Measurements from ENCODE around the gene THSD1.
"Not testable (repeated sequence)": the region's sequence is repeated elsewhere in the genome, so short reads cannot be mapped to it uniquely, and the experiment has no call there.

Gene THSD1

GRCh38 chr13:52414963-52415362, 9.0 kb upstream of the THSD1 start:
- H3K4me3 ChIP-seq (ENCODE audit: low read length), result no peak overlapping the region
- DNase-seq (ENCODE audit: low read depth, low spot score), result no peak

GRCh38 chr13:52414051-52414450, 8.1 kb upstream of the THSD1 start:
- no peak for DNase-seq (ENCODE audit: low read depth, low spot score)
- H3K4me3 ChIP-seq (ENCODE audit: low read length), result no peak overlapping the region

- DNase-seq (ENCODE audit: low read depth, low spot score), result no peak
These were observed 6.2 kb upstream of the THSD1 start for GRCh38 chr13:52412128-52412527.

GRCh38 chr13:52411629-52412028, 5.7 kb upstream of the THSD1 start:
- H3K4me3 ChIP-seq (ENCODE audit: low read length), result no peak overlapping the region
- DNase-seq (ENCODE audit: low read depth, low spot score), result no peak

More at GRCh38 chr13:52412128-52412527, 6.2 kb upstream of the THSD1 start:
- no peak overlapping the region for H3K4me3 ChIP-seq (ENCODE audit: low read length)

- DNase-seq (ENCODE audit: low read depth, low spot score); H3K4me3 ChIP-seq (ENCODE audit: low read length): not testable (repeated sequence)
These were observed 2.2 kb upstream of the THSD1 start for GRCh38 chr13:52408071-52408658.

- not testable (repeated sequence) for H3K4me3 ChIP-seq (ENCODE audit: low read length); DNase-seq (ENCODE audit: low read depth, low spot score)
These were observed 1.5 kb upstream of the THSD1 start for GRCh38 chr13:52407436-52407835.

- H3K4me3 ChIP-seq (ENCODE audit: low read length), result no peak overlapping the region
- DNase-seq (ENCODE audit: low read depth, low spot score), result no peak
These were observed 657 bp upstream of the THSD1 start for GRCh38 chr13:52406629-52407028.

- DNase-seq (ENCODE audit: low read depth, low spot score), result no peak
- H3K4me3 ChIP-seq (ENCODE audit: low read length), result no peak overlapping the region
These were observed 604 bp downstream of the THSD1 start for GRCh38 chr13:52405369-52405766.

- DNase-seq (ENCODE audit: low read depth, low spot score), result no peak
- H3K4me3 ChIP-seq (ENCODE audit: low read length), result no peak overlapping the region
These were observed 6.3 kb downstream of the THSD1 start for GRCh38 chr13:52399708-52400107.

GRCh38 chr13:52399046-52399445, 6.9 kb downstream of the THSD1 start:
- no peak overlapping the region for H3K4me3 ChIP-seq (ENCODE audit: low read length)
- no peak for DNase-seq (ENCODE audit: low read depth, low spot score)

GRCh38 chr13:52395704-52396103, 10.3 kb downstream of the THSD1 start:
- no peak for DNase-seq (ENCODE audit: low read depth, low spot score)

GRCh38 chr13:52394586-52394985, 11.4 kb downstream of the THSD1 start:
- no peak overlapping the region for H3K4me3 ChIP-seq (ENCODE audit: low read length)
- DNase-seq (ENCODE audit: low read depth, low spot score), result no peak

More at GRCh38 chr13:52395704-52396103, 10.3 kb downstream of the THSD1 start:
- no peak overlapping the region for H3K4me3 ChIP-seq (ENCODE audit: low read length)

GRCh38 chr13:52393572-52394357, 12.2 kb downstream of the THSD1 start:
- DNase-seq (ENCODE audit: low read depth, low spot score), result no peak
- H3K4me3 ChIP-seq (ENCODE audit: low read length), result no peak overlapping the region

- DNase-seq (ENCODE audit: low read depth, low spot score), result no peak
These were observed 18.3 kb downstream of the THSD1 start for GRCh38 chr13:52387721-52388120.

GRCh38 chr13:52385870-52386269, 20.1 kb downstream of the THSD1 start:
- DNase-seq (ENCODE audit: low read depth, low spot score), result no peak
- H3K4me3 ChIP-seq (ENCODE audit: low read length), result no peak overlapping the region

More at GRCh38 chr13:52387721-52388120, 18.3 kb downstream of the THSD1 start:
- H3K4me3 ChIP-seq (ENCODE audit: low read length), result no peak overlapping the region

GRCh38 chr13:52383366-52383765, 22.6 kb downstream of the THSD1 start:
- no peak for DNase-seq (ENCODE audit: low read depth, low spot score)
- no peak overlapping the region for H3K4me3 ChIP-seq (ENCODE audit: low read length)

GRCh38 chr13:52378312-52378711, 27.7 kb downstream of the THSD1 start:
- no peak for DNase-seq (ENCODE audit: low read depth, low spot score)
- no peak overlapping the region for H3K4me3 ChIP-seq (ENCODE audit: low read length)

GRCh38 chr13:52377898-52378297, 28.1 kb downstream of the THSD1 start:
- DNase-seq (ENCODE audit: low read depth, low spot score), result no peak
- H3K4me3 ChIP-seq (ENCODE audit: low read length), result no peak overlapping the region

GRCh38 chr13:52374873-52375411, 31.0 kb downstream of the THSD1 start:
- H3K4me3 ChIP-seq (ENCODE audit: low read length), result no peak overlapping the region
- DNase-seq (ENCODE audit: low read depth, low spot score), result no peak

GRCh38 chr13:52374389-52374788, 31.6 kb downstream of the THSD1 start:
- no peak for DNase-seq (ENCODE audit: low read depth, low spot score)
- H3K4me3 ChIP-seq (ENCODE audit: low read length), result no peak overlapping the region

Measured in Jurkat, Clone E6-1 (cell line).